Right atrium auricular region (tissue), 2 donors: Measurements from ENCODE around the gene REXO2. TPM values are rescaled to one million over a fixed set of nuclear protein-coding genes. Genes with fewer than 3 reads are reported as not detected.

Source experiments
- DNase-seq: peaks from one replicate; pipeline ENCODE4 v3.0.0-alpha.2; 2019; ENCODE audit warnings: low spot score
- H3K27ac ChIP-seq, 2 donors: fragments of 200-600 bp; sonication (generic); 1 replicate in 1 of 2; 2 replicates in 1 of 2; pipeline ENCODE4 v1.5.1; 2016 to 2019
- H3K27me3 ChIP-seq, 2 donors: fragments of 200-600 bp; sonication (generic); one replicate each; pipeline versions ENCODE4 v1.5.1 to v1.6.0; 2017 to 2019
- H3K36me3 ChIP-seq: fragments of 200-600 bp; sonication (generic); one replicate; pipeline ENCODE4 v1.5.1; 2016
- H3K4me1 ChIP-seq, 2 donors: fragments of 200-600 bp; sonication (generic); one replicate each; pipeline versions ENCODE4 v1.5.1 to v1.6.0; 2017 to 2019
- H3K4me3 ChIP-seq, 2 donors: fragments of 200-600 bp; sonication (generic); 1 replicate in 1 of 2; 2 replicates in 1 of 2; pipeline ENCODE4 v1.5.1; 2017 to 2019; ENCODE audit warnings: mild to moderate bottlenecking in 1 of 2, moderate library complexity in 1 of 2
- H3K9me3 ChIP-seq, 2 donors: fragments of 200-600 bp; sonication (generic); one replicate each; pipeline ENCODE4 v1.5.1; 2019
- total RNA-seq, 2 donors: library from RNA; depleted of rRNA; stranded (reverse); fragments of >200 nt; gene quantifications; one replicate each; pipeline ENCODE4 v1.1.0, GENCODE V29; 2016
- TF ChIP-seq, protein P1 (sequence below), 2 donors: fragments of 200-600 bp; sonication (generic); IDR thresholded peaks; one replicate each; pipeline ENCODE4 v1.5.1; 2019; ENCODE audit warnings: antibody characterized with exemption in 2 of 2

REXO2 gene
- total RNA-seq, 2 donors from 2014 or later = 129 to 144 TPM

DNA sequence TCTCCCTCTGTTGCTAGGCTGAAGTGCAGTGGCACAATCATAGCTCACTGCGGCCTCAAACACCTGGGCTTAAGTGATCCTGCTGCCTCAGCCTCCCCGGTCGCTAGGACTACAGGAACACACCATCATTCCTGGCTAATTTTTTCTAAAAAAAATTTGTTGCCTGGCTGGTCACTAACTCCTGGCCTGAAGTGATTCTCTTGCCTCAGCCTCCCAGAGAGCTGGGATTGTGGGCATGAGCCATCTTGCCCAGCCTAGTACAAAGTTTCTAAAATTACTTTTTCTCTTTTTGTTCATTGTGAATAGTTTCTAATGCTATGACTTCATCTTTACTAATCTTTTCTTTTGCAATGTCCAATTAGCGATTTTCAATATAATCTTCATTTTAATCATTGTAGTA is 26.3 kb upstream of the REXO2 start:
- no peak for DNase-seq
- no peak overlapping the region for H3K4me3 ChIP-seq
- H3K27ac ChIP-seq = no peak overlapping the region
- H3K4me1 ChIP-seq = no peaks in the 10 kb centered on the region
- no peaks in the 10 kb centered on the region for H3K27me3 ChIP-seq
- H3K36me3 ChIP-seq = peaks cover 17% of the 10 kb centered on the region
- TF ChIP-seq, protein P1, sequence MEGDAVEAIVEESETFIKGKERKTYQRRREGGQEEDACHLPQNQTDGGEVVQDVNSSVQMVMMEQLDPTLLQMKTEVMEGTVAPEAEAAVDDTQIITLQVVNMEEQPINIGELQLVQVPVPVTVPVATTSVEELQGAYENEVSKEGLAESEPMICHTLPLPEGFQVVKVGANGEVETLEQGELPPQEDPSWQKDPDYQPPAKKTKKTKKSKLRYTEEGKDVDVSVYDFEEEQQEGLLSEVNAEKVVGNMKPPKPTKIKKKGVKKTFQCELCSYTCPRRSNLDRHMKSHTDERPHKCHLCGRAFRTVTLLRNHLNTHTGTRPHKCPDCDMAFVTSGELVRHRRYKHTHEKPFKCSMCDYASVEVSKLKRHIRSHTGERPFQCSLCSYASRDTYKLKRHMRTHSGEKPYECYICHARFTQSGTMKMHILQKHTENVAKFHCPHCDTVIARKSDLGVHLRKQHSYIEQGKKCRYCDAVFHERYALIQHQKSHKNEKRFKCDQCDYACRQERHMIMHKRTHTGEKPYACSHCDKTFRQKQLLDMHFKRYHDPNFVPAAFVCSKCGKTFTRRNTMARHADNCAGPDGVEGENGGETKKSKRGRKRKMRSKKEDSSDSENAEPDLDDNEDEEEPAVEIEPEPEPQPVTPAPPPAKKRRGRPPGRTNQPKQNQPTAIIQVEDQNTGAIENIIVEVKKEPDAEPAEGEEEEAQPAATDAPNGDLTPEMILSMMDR (IDR thresholded peaks at IDR 0.05) = no peak
- no peaks in the 10 kb centered on the region for H3K9me3 ChIP-seq

DNA sequence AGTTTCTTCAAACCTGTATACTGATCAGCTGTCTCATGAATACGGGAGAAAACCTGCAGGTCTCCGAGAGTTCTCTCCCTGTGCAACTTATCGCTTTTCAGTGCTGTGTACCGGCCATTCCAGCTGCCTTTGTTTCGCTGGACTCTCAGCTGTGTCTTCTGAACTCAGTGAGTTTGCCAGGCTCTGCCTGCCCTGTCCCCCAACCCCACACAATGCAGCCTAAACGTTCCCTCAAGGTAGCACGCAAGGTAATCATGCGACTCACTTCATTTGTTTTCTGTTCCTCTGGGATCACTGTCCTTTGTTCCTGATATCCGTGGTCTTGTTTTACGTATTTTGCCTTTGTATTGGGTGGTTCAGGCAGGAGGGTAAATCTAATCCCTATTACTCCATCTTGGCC is 25.3 kb upstream of the REXO2 start:
- peaks cover 9% of the 10 kb centered on the region for H3K36me3 ChIP-seq
- no peaks in the 10 kb centered on the region for H3K4me1 ChIP-seq
- no peaks in the 10 kb centered on the region for H3K9me3 ChIP-seq
- DNase-seq = no peak
- TF ChIP-seq, protein P1 (IDR thresholded peaks at IDR 0.05) = no peak
- no peaks in the 10 kb centered on the region for H3K27me3 ChIP-seq
- H3K27ac ChIP-seq = no peak overlapping the region
- H3K4me3 ChIP-seq = no peak overlapping the region

DNA sequence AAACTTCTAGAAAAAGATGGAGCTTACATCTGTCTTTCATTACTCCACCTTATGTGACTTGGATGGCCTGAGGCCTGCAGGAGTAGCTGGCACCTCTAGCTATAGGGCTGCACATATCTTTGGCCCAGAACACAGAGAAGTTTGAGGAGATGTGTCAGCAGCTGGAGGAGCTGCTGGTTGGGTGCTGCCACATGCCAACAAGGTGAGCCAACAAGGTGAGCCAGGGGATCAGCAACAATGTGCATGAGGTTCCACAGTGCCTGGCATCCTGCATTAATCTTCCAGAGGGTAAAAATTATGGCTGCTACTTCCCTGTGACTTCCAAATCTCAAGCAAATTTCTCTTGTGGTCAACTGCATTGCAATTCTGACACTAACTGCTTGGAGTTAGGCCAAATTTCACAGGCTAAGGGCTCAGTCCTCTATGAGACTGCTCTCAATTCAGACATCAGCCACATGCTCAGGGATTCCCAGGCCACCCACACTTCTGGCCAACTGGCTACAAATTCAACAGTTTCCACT is 22.8 kb upstream of the REXO2 start:
- H3K27ac ChIP-seq = no peak overlapping the region
- no peaks in the 10 kb centered on the region for H3K27me3 ChIP-seq
- H3K9me3 ChIP-seq = no peaks in the 10 kb centered on the region
- H3K36me3 ChIP-seq = no peaks in the 10 kb centered on the region
- TF ChIP-seq, protein P1 (IDR thresholded peaks at IDR 0.05) = no peak
- H3K4me3 ChIP-seq = no peak overlapping the region
- no peaks in the 10 kb centered on the region for H3K4me1 ChIP-seq
- no peak for DNase-seq

DNA sequence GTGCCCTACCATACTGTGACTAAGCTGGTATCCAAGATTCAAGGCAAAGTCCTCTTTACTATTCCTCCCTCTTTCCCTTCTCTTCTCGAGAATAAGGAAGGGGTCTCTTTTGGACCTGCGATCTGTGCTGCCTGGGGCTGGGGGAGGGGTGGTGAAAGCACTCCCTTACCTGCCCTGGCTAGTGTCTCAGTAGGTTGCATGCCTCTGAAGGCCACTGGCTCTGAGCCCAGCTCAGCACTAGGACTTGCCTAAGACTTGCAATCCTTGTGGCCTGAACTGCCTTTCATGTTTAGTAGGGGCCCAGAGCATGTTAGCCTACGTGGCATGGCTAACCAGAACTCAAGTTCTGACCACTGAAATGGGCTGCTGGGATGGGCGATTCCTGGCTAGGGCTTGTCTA is 13.0 kb upstream of the REXO2 start:
- TF ChIP-seq, protein P1 (IDR thresholded peaks at IDR 0.05) = no peak
- no peak overlapping the region for H3K27ac ChIP-seq
- H3K27me3 ChIP-seq = no peaks in the 10 kb centered on the region
- H3K4me1 ChIP-seq = no peaks in the 10 kb centered on the region
- H3K4me3 ChIP-seq = no peak overlapping the region
- H3K9me3 ChIP-seq = no peaks in the 10 kb centered on the region
- no peaks in the 10 kb centered on the region for H3K36me3 ChIP-seq
- no peak for DNase-seq

DNA sequence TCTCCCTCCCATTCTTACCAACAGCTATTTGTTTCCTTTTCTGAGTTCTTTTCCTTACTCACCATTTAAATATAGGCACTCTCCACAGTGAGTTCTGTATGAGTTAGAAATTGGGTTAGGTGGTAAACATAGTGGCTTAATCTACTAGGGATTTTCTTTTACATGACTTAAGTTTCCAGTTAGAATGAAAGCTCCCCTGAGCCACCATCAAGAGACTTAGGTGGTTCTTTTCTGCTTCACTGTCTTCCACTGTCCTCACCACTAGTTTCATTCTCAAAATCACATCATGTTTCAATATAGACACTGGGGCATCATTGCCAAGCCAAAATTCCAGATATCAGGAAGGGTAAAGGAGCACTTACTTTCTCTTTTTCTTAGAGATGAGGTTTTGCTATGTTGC is 9.0 kb upstream of the REXO2 start:
- Histone ChIP-seq H3K36me3 (no peaks in the 10 kb centered on the region), H3K27me3 (no peaks in the 10 kb centered on the region), H3K4me3 (no peak overlapping the region), H3K4me1 (no peaks in the 10 kb centered on the region), H3K27ac (no peak overlapping the region), H3K9me3 (no peaks in the 10 kb centered on the region)
- DNase-seq = no peak
- TF ChIP-seq, protein P1 (IDR thresholded peaks at IDR 0.05) = no peak

DNA sequence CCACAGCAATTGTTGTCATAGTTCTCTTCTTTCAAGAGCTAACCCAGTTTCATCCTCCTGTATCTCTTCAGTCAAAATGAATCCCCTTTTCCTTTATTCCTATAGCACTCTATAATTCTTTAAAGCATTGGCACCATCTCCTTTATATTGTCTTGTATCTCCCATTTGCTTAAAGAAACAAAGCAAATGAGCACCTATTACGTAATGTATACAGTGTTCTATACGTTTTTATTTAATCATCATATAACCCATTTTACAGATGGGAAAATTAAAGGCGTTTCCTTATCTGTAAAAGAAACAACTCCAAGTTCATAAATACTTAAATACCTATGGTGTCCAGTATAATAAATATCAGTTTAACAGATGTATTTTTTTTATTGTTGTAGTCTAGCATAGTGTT is 6.4 kb upstream of the REXO2 start:
- Histone ChIP-seq H3K27ac (no peak overlapping the region), H3K4me3 (no peak overlapping the region), H3K9me3 (no peaks in the 10 kb centered on the region), H3K4me1 (no peaks in the 10 kb centered on the region), H3K36me3 (no peaks in the 10 kb centered on the region), H3K27me3 (no peaks in the 10 kb centered on the region)
- DNase-seq = no peak
- TF ChIP-seq, protein P1 (IDR thresholded peaks at IDR 0.05) = no peak
